Epithelial cell of esophagus (primary cell): ENCODE measurements around the gene STAM.

Experiments
- DNase-seq: peaks from one replicate; pipeline ENCODE4 v3.0.0; 2010; ENCODE audit warnings: low read depth
- H3K4me3 ChIP-seq: 2 replicates; pipeline ENCODE4 v1.5.1; 2011; ENCODE audit warnings: mild to moderate bottlenecking, low read length, control low read depth
- TF ChIP-seq, protein P1 (sequence below): IDR thresholded peaks from 2 replicates; pipeline ENCODE4 v1.5.1; 2011; ENCODE audit warnings: low read depth, mild to moderate bottlenecking, low read length, control low read depth, inconsistent platforms; ENCODE audit not compliant: insufficient read depth; ENCODE audit errors: missing control alignments

The STAM gene

DNA sequence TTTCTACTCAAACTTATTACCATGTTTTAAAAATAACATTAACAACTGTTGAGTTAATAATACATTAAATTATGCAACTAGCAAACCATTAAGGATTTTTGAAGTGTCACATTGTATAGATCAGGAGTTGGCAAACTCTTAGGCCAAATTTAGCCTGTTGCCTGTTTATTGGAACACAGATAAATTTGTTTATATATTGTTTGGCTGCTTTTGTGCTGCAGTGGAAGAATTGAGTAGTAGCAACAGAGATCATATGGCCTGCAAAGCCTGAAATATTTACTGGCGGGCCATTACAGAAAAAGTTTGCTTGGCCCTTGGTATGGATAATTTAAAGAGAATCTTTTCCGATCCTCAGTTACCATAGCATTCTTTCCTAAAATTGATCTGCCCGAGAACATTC lies 57.4 kb downstream of the STAM start:
- no peak overlapping the region for H3K4me3 ChIP-seq
- no peak for DNase-seq
- TF ChIP-seq, protein P1, sequence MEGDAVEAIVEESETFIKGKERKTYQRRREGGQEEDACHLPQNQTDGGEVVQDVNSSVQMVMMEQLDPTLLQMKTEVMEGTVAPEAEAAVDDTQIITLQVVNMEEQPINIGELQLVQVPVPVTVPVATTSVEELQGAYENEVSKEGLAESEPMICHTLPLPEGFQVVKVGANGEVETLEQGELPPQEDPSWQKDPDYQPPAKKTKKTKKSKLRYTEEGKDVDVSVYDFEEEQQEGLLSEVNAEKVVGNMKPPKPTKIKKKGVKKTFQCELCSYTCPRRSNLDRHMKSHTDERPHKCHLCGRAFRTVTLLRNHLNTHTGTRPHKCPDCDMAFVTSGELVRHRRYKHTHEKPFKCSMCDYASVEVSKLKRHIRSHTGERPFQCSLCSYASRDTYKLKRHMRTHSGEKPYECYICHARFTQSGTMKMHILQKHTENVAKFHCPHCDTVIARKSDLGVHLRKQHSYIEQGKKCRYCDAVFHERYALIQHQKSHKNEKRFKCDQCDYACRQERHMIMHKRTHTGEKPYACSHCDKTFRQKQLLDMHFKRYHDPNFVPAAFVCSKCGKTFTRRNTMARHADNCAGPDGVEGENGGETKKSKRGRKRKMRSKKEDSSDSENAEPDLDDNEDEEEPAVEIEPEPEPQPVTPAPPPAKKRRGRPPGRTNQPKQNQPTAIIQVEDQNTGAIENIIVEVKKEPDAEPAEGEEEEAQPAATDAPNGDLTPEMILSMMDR = no peak

GRCh38 chr10:17703706-17704105 lies 59.8 kb downstream of the STAM start:
- DNase-seq = no peak
- TF ChIP-seq, protein P1 = no peak
- no peak overlapping the region for H3K4me3 ChIP-seq

GRCh38 chr10:17708821-17709220 lies 64.9 kb downstream of the STAM start:
- TF ChIP-seq, protein P1 = no peak
- no peak overlapping the region for H3K4me3 ChIP-seq
- DNase-seq = no peak

- no peak overlapping the region for H3K4me3 ChIP-seq
- DNase-seq = no peak
- TF ChIP-seq, protein P1 = no peak
Observed at GRCh38 chr10:17709492-17709891, 65.5 kb downstream of the STAM start.

- TF ChIP-seq, protein P1 = no peak
- no peak for DNase-seq
- no peak overlapping the region for H3K4me3 ChIP-seq
Observed at GRCh38 chr10:17710181-17710580, 66.2 kb downstream of the STAM start.

GRCh38 chr10:17712053-17712452 lies 68.1 kb downstream of the STAM start:
- TF ChIP-seq, protein P1 = no peak
- DNase-seq = no peak
- H3K4me3 ChIP-seq = no peak overlapping the region

DNA sequence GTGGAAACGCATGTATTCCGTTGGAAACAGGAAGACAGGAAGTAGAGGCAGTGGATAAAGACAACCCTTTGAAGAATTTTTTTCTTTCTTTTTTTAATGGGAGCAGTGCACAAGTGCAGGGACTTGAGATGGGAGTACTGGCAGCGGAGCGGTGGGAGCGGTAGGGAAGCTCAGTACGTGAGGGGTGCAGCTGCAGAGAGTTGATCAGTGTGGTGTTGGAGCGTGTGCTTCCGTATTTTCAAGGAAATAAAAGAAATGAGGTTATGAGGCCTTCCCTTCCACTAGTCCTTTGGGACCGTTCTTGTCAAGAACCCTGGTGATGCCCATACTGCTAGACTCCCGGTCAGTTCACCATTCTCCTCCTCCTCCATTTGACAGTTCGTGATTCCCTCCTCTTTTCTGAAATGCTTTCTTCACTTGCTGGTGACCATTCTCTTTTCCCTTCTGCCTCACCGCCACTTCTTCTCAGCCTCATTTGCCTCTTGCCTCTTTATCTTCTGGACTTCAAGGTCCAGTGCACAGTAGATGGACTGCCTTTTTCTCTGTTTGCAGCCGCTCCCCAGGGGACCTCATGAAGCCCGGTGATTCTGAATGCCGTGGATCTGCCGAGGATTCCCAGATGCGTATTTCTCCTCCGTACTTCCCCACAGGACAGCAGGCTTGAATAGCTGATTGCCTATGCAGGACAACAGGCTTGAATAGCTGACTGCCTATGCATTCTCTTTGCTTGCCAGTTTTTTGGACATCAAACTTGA lies 68.9 kb downstream of the STAM start:
- no peak for DNase-seq
- H3K4me3 ChIP-seq = no peak overlapping the region
- TF ChIP-seq, protein P1 = no peak
